ENCODE data around the gene SLC6A13. TPM values are rescaled to one million over a fixed set of nuclear protein-coding genes. Genes with fewer than 3 reads are reported as not detected.
A peak's percentile ranks its signal among the peaks of the same experiment; 100 is the strongest.
"Not testable (repeated sequence)": the region's sequence is repeated elsewhere in the genome, so short reads cannot be mapped to it uniquely, and the experiment has no call there.

SLC6A13 gene
- under 1 TPM; 0.16 to 0.30 TPM for total RNA-seq

DNA sequence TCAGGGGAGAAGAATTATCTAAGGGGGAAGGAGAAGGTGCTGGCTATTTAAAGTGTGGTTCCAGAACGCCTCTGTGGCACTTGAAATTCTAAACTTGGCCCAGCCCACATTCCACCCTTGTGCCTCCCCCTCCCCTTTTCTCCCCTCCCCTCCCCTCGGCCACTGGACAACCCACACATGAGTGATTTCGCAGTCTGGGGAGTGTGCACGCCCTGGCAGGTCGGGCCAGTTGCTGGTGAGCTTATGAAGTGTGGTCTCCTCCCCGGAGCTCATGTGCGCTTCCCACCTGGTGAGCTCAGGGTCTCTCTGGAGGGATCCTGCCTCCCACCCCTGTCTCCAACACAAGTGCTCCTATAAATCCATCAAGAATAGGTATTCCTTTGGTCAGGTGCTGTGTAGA, at the start of gene SLC6A13:
SLC6A13 (minus strand) TSS at position 20 of the 400 bp plus-strand sequence. CDS start 2,784 bp downstream, outside the sequence.
- Mint-ChIP-seq H3K27me3 (peaks cover 12% of the 10 kb centered on the region), H3K4me3 (no peak within 1 kb of the TSS), H3K4me1 (peaks cover 14% of the 10 kb centered on the region), H3K9me3 (ENCODE audit: low read depth) (no peaks in the 10 kb centered on the region), H3K36me3 (ENCODE audit: low read depth) (no peaks in the 10 kb centered on the region), H3K27ac (no peak within 1 kb of the TSS)
- ATAC-seq (no peak), DNase-seq (no peak)
- intact Hi-C loops (cut with DNase I, micrococcal nuclease): no loop called here
- ChIA-PET POLR2A (no interaction called here), CTCF (interaction anchor here (0.8 kb wide), 1 partner anchor 23 kb away, joined by 3 read pairs; no protein-coding TSS in a partner anchor)

- ATAC-seq (no peak), DNase-seq (no peak)
- peaks cover 17% of the 10 kb centered on the region for H3K4me1 Mint-ChIP-seq
- H3K27me3 Mint-ChIP-seq: no peaks in the 10 kb centered on the region
- no peak overlapping the region for H3K27ac Mint-ChIP-seq
- intact Hi-C loops (cut with DNase I, micrococcal nuclease): no loop called here
- H3K9me3 Mint-ChIP-seq (ENCODE audit: low read depth): no peaks in the 10 kb centered on the region
- POLR2A ChIA-PET: no interaction called here
- CTCF ChIA-PET: no interaction called here
- H3K36me3 Mint-ChIP-seq (ENCODE audit: low read depth): peaks cover 69% of the 10 kb centered on the region
- no peak overlapping the region for H3K4me3 Mint-ChIP-seq
These were observed 45.9 kb upstream of the SLC6A13 start for GRCh38 chr12:308511-308910.

DNA sequence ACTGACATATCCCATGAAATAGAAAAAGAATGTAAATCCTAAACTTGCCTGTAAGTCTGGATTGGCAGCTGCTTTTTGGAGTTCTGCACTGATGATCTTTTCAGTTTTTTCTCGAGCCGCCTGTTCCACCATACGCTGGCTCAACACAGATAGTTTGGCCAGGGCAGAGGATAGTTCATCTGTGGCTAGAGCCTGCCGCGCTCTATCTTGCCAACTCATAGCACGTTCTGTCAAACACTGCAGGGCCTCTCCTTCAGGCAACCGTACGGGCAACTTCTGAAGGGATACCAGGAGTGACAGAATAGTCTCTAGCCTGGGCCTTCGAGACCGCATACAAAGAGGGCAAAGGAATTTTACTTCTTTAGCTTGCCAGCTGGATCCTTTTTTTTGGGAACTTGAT, 44.8 kb upstream of the SLC6A13 start:
- CTCF ChIA-PET: interaction anchor here (0.6 kb wide), 1 partner anchor 120 kb away, joined by 3 read pairs; no protein-coding TSS in a partner anchor

GRCh38 chr12:304805-305204, 42.2 kb upstream of the SLC6A13 start:
- Mint-ChIP-seq H3K27me3 (no peaks in the 10 kb centered on the region), H3K9me3 (ENCODE audit: low read depth) (peaks cover 15% of the 10 kb centered on the region), H3K36me3 (ENCODE audit: low read depth) (peaks cover 84% of the 10 kb centered on the region), H3K4me1 (peaks cover 51% of the 10 kb centered on the region), H3K4me3 (no peak overlapping the region), H3K27ac (no peak overlapping the region)
- no peak for ATAC-seq
- POLR2A ChIA-PET: no interaction called here
- CTCF ChIA-PET: interaction anchor here (1.3 kb wide), 1 partner anchor 14 kb away, joined by 8 read pairs; no protein-coding TSS in a partner anchor
- DNase-seq: no peak
- intact Hi-C loops (cut with DNase I, micrococcal nuclease): no loop called here

More for the DNA sequence above, 44.8 kb upstream of the SLC6A13 start:
- POLR2A ChIA-PET: no interaction called here
- Mint-ChIP-seq H3K27ac (no peak overlapping the region), H3K36me3 (ENCODE audit: low read depth) (peaks cover 76% of the 10 kb centered on the region), H3K27me3 (no peaks in the 10 kb centered on the region), H3K4me3 (no peak overlapping the region), H3K9me3 (ENCODE audit: low read depth) (peaks cover 2% of the 10 kb centered on the region), H3K4me1 (peaks cover 26% of the 10 kb centered on the region)
- ATAC-seq (no peak), DNase-seq (no peak)
- intact Hi-C loops (cut with DNase I, micrococcal nuclease): no loop called here

DNA sequence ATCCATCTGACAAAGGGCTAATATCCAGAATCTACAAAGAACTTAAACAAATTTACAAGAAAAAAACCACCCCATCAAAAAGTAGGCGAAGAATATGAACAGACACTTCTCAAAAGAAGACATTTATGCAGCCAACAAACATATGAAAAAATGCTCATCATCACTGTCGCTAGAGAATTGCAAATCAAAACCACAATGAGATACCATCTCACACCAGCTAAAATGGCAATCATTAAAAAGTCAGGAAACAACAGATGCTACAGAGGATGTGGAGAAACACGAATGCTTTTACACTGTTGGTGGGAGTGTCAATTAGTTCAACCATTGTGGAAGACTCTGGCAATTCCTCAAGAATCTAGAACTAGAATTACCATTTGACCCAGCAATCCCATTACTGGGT, 40.1 kb upstream of the SLC6A13 start:
- H3K9me3 Mint-ChIP-seq (ENCODE audit: low read depth): peaks cover 23% of the 10 kb centered on the region
- H3K4me1 Mint-ChIP-seq: peaks cover 57% of the 10 kb centered on the region
- H3K27me3 Mint-ChIP-seq; H3K27ac Mint-ChIP-seq; POLR2A ChIA-PET; DNase-seq; intact Hi-C loops (cut with DNase I, micrococcal nuclease); CTCF ChIA-PET; H3K4me3 Mint-ChIP-seq; ATAC-seq: not testable (repeated sequence)
- H3K36me3 Mint-ChIP-seq (ENCODE audit: low read depth): peaks cover 91% of the 10 kb centered on the region

GRCh38 chr12:300166-300565, 37.5 kb upstream of the SLC6A13 start:
- peaks cover 50% of the 10 kb centered on the region for H3K4me1 Mint-ChIP-seq
- peak overlapping the region; percentile 71 for H3K27ac Mint-ChIP-seq
- ATAC-seq; DNase-seq; H3K27me3 Mint-ChIP-seq; H3K4me3 Mint-ChIP-seq; CTCF ChIA-PET; POLR2A ChIA-PET; intact Hi-C loops (cut with DNase I, micrococcal nuclease): not testable (repeated sequence)
- peaks cover 90% of the 10 kb centered on the region for H3K36me3 Mint-ChIP-seq (ENCODE audit: low read depth)
- peaks cover 23% of the 10 kb centered on the region for H3K9me3 Mint-ChIP-seq (ENCODE audit: low read depth)

GRCh38 chr12:299511-299910, 36.9 kb upstream of the SLC6A13 start:
- Mint-ChIP-seq H3K4me1 (peaks cover 47% of the 10 kb centered on the region), H3K36me3 (ENCODE audit: low read depth) (peaks cover 92% of the 10 kb centered on the region), H3K9me3 (ENCODE audit: low read depth) (peaks cover 23% of the 10 kb centered on the region)
- DNase-seq; intact Hi-C loops (cut with DNase I, micrococcal nuclease); H3K27me3 Mint-ChIP-seq; H3K4me3 Mint-ChIP-seq; POLR2A ChIA-PET; H3K27ac Mint-ChIP-seq; ATAC-seq: not testable (repeated sequence)
- CTCF ChIA-PET: interaction anchor here (0.6 kb wide), 1 partner anchor 80 kb away, joined by 3 read pairs; no protein-coding TSS in a partner anchor

DNA sequence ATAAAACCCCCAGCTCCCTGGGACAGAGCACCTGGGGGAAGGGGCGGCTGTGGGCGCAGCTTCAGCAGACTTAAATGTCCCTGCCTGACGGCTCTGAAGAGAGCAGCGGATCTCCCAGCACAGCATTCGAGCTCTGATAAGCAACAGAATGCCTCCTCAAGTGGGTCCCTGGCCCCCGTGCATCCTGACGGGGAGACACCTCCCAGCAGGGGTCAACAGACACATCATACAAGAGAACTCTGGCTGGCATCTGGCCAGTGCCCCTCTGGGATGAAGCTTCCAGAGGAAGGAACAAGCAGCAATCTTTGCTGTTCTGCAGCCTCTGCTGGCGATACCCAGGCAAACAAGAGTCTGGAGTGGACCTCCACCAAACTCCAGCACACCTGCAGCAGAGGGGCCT, 35.4 kb upstream of the SLC6A13 start:
- H3K27me3 Mint-ChIP-seq; H3K4me3 Mint-ChIP-seq; H3K27ac Mint-ChIP-seq; POLR2A ChIA-PET; ATAC-seq; intact Hi-C loops (cut with DNase I, micrococcal nuclease); DNase-seq: not testable (repeated sequence)
- H3K9me3 Mint-ChIP-seq (ENCODE audit: low read depth): peaks cover 23% of the 10 kb centered on the region
- H3K4me1 Mint-ChIP-seq: peaks cover 43% of the 10 kb centered on the region
- H3K36me3 Mint-ChIP-seq (ENCODE audit: low read depth): peaks cover 91% of the 10 kb centered on the region
- CTCF ChIA-PET: interaction anchor here (1.2 kb wide), 1 partner anchor 32 kb away, joined by 3 read pairs; no protein-coding TSS in a partner anchor

GRCh38 chr12:295132-295531, 32.5 kb upstream of the SLC6A13 start:
- ATAC-seq (no peak), DNase-seq (no peak)
- ChIA-PET CTCF (no interaction called here), POLR2A (no interaction called here)
- H3K27ac Mint-ChIP-seq: no peak overlapping the region
- intact Hi-C loops (cut with DNase I, micrococcal nuclease): no loop called here
- H3K4me1 Mint-ChIP-seq: peaks cover 24% of the 10 kb centered on the region
- H3K4me3 Mint-ChIP-seq: no peak overlapping the region
- H3K9me3 Mint-ChIP-seq (ENCODE audit: low read depth): peaks cover 10% of the 10 kb centered on the region
- H3K27me3 Mint-ChIP-seq: no peaks in the 10 kb centered on the region
- H3K36me3 Mint-ChIP-seq (ENCODE audit: low read depth): peaks cover 77% of the 10 kb centered on the region

GRCh38 chr12:293199-293598, 30.6 kb upstream of the SLC6A13 start:
- ATAC-seq: no peak
- Mint-ChIP-seq H3K9me3 (ENCODE audit: low read depth) (no peaks in the 10 kb centered on the region), H3K4me1 (peaks cover 22% of the 10 kb centered on the region), H3K27ac (no peak overlapping the region), H3K36me3 (ENCODE audit: low read depth) (peaks cover 60% of the 10 kb centered on the region), H3K27me3 (no peaks in the 10 kb centered on the region), H3K4me3 (no peak overlapping the region)
- ChIA-PET POLR2A (no interaction called here), CTCF (no interaction called here)
- intact Hi-C loops (cut with DNase I, micrococcal nuclease): no loop called here
- no peak for DNase-seq

GRCh38 chr12:292186-292585, 29.6 kb upstream of the SLC6A13 start:
- no peak for DNase-seq
- H3K9me3 Mint-ChIP-seq (ENCODE audit: low read depth): no peaks in the 10 kb centered on the region
- ATAC-seq: no peak
- intact Hi-C loops (cut with DNase I, micrococcal nuclease): no loop called here
- peaks cover 32% of the 10 kb centered on the region for H3K4me1 Mint-ChIP-seq
- ChIA-PET POLR2A (no interaction called here), CTCF (interaction anchor here (0.6 kb wide), 1 partner anchor 21 kb away, joined by 3 read pairs; no protein-coding TSS in a partner anchor)
- H3K4me3 Mint-ChIP-seq: no peak overlapping the region
- no peaks in the 10 kb centered on the region for H3K27me3 Mint-ChIP-seq
- H3K36me3 Mint-ChIP-seq (ENCODE audit: low read depth): peaks cover 63% of the 10 kb centered on the region
- H3K27ac Mint-ChIP-seq: peak overlapping the region; percentile 17

- no peaks in the 10 kb centered on the region for H3K9me3 Mint-ChIP-seq (ENCODE audit: low read depth)
- DNase-seq (no peak), ATAC-seq (no peak)
- peaks cover 63% of the 10 kb centered on the region for H3K36me3 Mint-ChIP-seq (ENCODE audit: low read depth)
- ChIA-PET POLR2A (no interaction called here), CTCF (interaction anchor here (0.9 kb wide), 1 partner anchor 24 kb away, joined by 4 read pairs; no protein-coding TSS in a partner anchor)
- no peak overlapping the region for H3K4me3 Mint-ChIP-seq
- intact Hi-C loops (cut with DNase I, micrococcal nuclease): no loop called here
- no peaks in the 10 kb centered on the region for H3K27me3 Mint-ChIP-seq
- peaks cover 42% of the 10 kb centered on the region for H3K4me1 Mint-ChIP-seq
- no peak overlapping the region for H3K27ac Mint-ChIP-seq
These were observed 28.6 kb upstream of the SLC6A13 start for GRCh38 chr12:291153-291723.

Measured in activated CD4-positive, alpha-beta T cell treated with anti-CD3 and anti-CD28 coated beads for 36 hours (primary cell).